HEK293T (cell line): ENCODE results near the gene GATAD2B.
"Not testable (repeated sequence)": the region's sequence is repeated elsewhere in the genome, so short reads cannot be mapped to it uniquely, and the experiment has no call there.

ENCODE experiments used
- CTCF ChIA-PET: fragments of 350-600 bp; formaldehyde crosslinking; extraction: SDS; loops from one replicate; lab custom pipeline; 2021; ENCODE audit warnings: antibody characterized with exemption, inconsistent platforms; lab: Yijun Ruan, JAX
- POLR2A ChIA-PET: fragments of 350-600 bp; formaldehyde crosslinking; extraction: SDS; loops from one replicate; lab custom pipeline; 2020; ENCODE audit warnings: antibody characterized with exemption, inconsistent platforms; lab: Yijun Ruan, JAX
- DNase-seq: peaks from one replicate; pipeline ENCODE4 v3.0.0; 2012; ENCODE audit warnings: mixed read lengths; ENCODE audit errors: extremely low spot score
- ARNT ChIP-seq: fragments of 450-650 bp; IDR thresholded peaks from 2 replicates; pipeline ENCODE4 v1.6.1; 2017; ENCODE audit warnings: mild to moderate bottlenecking
- BHLHE40 ChIP-seq: fragments of 450-650 bp; IDR thresholded peaks from 2 replicates; pipeline ENCODE4 v1.6.1; 2016; ENCODE audit warnings: mild to moderate bottlenecking, moderate library complexity, borderline replicate concordance
- CTBP1 ChIP-seq: fragments of 450-650 bp; IDR thresholded peaks from 2 replicates; pipeline ENCODE4 v1.6.1; 2016; ENCODE audit warnings: borderline replicate concordance
- ELF4 ChIP-seq: fragments of 450-650 bp; IDR thresholded peaks from 2 replicates; pipeline ENCODE4 v1.6.1; 2017; ENCODE audit warnings: antibody characterized with exemption
- FOXA1 ChIP-seq: fragments of 450-650 bp; IDR thresholded peaks from 2 replicates; pipeline ENCODE4 v1.6.1; 2016; ENCODE audit warnings: mild to moderate bottlenecking
- FOXK2 ChIP-seq: fragments of 450-650 bp; IDR thresholded peaks from 2 replicates; pipeline ENCODE4 v1.6.1; 2016; ENCODE audit warnings: mild to moderate bottlenecking
- FOXM1 ChIP-seq: fragments of 450-650 bp; IDR thresholded peaks from 2 replicates; pipeline ENCODE4 v1.6.1; 2017; ENCODE audit warnings: mild to moderate bottlenecking, borderline replicate concordance
- HDGF ChIP-seq: fragments of 450-650 bp; IDR thresholded peaks from 2 replicates; pipeline ENCODE4 v1.6.1; 2017; ENCODE audit warnings: antibody characterized with exemption, borderline replicate concordance
- L3MBTL2 ChIP-seq: fragments of 450-650 bp; conservative IDR thresholded peaks from 2 replicates; pipeline ENCODE4 v1.6.1; 2016; ENCODE audit warnings: mild to moderate bottlenecking
- LEF1 ChIP-seq: fragments of 450-650 bp; IDR thresholded peaks from 2 replicates; pipeline ENCODE4 v1.6.1; 2017; ENCODE audit warnings: mild to moderate bottlenecking, borderline replicate concordance
- NFRKB ChIP-seq: fragments of 450-650 bp; IDR thresholded peaks from 2 replicates; pipeline ENCODE4 v1.6.1; 2016; ENCODE audit warnings: mild to moderate bottlenecking, moderate library complexity
- SP1 ChIP-seq: fragments of 450-650 bp; IDR thresholded peaks from 2 replicates; pipeline ENCODE4 v1.6.1; 2017
- SUZ12 ChIP-seq: fragments of 450-650 bp; IDR thresholded peaks from 2 replicates; pipeline ENCODE4 v1.6.1; 2016; ENCODE audit warnings: mild to moderate bottlenecking
- TARDBP ChIP-seq: fragments of 450-650 bp; IDR thresholded peaks from 2 replicates; pipeline ENCODE4 v1.6.1; 2016
- ZNF384 ChIP-seq: fragments of 450-650 bp; IDR thresholded peaks from 2 replicates; pipeline ENCODE4 v1.6.1; 2016
- TF ChIP-seq, protein P1 (sequence below): fragments of 450-650 bp; IDR thresholded peaks from 2 replicates; pipeline ENCODE4 v1.6.1; 2016

The GATAD2B gene

GRCh38 chr1:153919876-153920852, 2.6 kb downstream of the GATAD2B start:
- ChIA-PET CTCF (interaction anchor here (0.8 to 1.0 kb wide), 3 partner anchors 9 to 94 kb away, joined by 3 to 4 read pairs (median 3); no protein-coding TSS in a partner anchor), POLR2A (interaction anchor here (1.1 to 5.4 kb wide), 5 partner anchors 38 to 99 kb away, joined by 3 to 45 read pairs (median 23); partner anchors contain the start of genes CREB3L4, RAB13 and SLC39A1)
- TF ChIP-seq, protein P1, sequence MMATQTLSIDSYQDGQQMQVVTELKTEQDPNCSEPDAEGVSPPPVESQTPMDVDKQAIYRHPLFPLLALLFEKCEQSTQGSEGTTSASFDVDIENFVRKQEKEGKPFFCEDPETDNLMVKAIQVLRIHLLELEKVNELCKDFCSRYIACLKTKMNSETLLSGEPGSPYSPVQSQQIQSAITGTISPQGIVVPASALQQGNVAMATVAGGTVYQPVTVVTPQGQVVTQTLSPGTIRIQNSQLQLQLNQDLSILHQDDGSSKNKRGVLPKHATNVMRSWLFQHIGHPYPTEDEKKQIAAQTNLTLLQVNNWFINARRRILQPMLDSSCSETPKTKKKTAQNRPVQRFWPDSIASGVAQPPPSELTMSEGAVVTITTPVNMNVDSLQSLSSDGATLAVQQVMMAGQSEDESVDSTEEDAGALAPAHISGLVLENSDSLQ, result peak; percentile 88
- no peak for TF ChIP-seq FOXA1
- peak; percentile 17 for DNase-seq

- DNase-seq, result no peak
- CTCF ChIA-PET, result no interaction called here
- POLR2A ChIA-PET, result interaction anchor here (0.8 kb wide), 1 partner anchor 51 kb away, joined by 3 read pairs; the partner anchor contains the start of gene CREB3L4
- TF ChIP-seq FOXK2, result no peak
- peak; percentile 27; the same call in 1 of the 2 replicates for TF ChIP-seq ZNF384
Observed at GRCh38 chr1:153916297-153916696, 6.5 kb downstream of the GATAD2B start.

GRCh38 chr1:153912349-153912748, 10.4 kb downstream of the GATAD2B start:
- POLR2A ChIA-PET, result interaction anchor here (0.7 to 1.8 kb wide), 2 partner anchors 10 to 11 kb away, joined by 6 to 8 read pairs; partner anchors contain the start of gene GATAD2B
- TF ChIP-seq, protein P1, result no peak
- no peak for DNase-seq
- CTCF ChIA-PET, result no interaction called here

- ChIA-PET CTCF (interaction anchor here (1.2 kb wide), 1 partner anchor 9 kb away, joined by 3 read pairs; no protein-coding TSS in a partner anchor), POLR2A (interaction anchor here (0.9 to 1.3 kb wide), 2 partner anchors 12 to 65 kb away, joined by 3 to 4 read pairs; partner anchors contain the start of gene GATAD2B)
- DNase-seq, result not testable (repeated sequence)
Observed at GRCh38 chr1:153910560-153910959, 12.2 kb downstream of the GATAD2B start.

DNA sequence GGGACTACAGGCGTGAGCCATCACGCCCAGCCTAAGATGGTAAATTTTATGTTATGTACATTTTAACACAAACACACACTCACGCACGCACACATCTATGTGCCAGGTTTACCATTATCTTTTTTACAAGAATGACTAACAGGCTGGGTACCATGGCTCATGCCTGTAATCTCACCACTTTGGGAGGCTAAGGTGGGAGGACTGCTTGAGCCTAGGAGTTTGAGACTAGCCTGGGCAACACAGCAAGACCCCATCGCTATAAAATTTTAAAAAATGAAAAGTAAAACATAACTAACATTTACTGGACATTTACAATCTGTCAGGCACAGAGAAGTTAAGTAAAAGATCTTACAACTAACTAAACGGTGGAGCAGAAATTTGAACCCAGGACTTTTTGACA, 14.7 kb downstream of the GATAD2B start:
- DNase-seq, result no peak
- TF ChIP-seq TARDBP, result no peak
- TF ChIP-seq LEF1, result no peak
- TF ChIP-seq NFRKB, result no peak
- TF ChIP-seq, protein P1, result no peak
- TF ChIP-seq SP1, result no peak
- TF ChIP-seq SUZ12, result no peak
- TF ChIP-seq ELF4, result no peak
- TF ChIP-seq FOXA1, result no peak
- no peak for TF ChIP-seq CTBP1
- ChIA-PET POLR2A (interaction anchor here (1.3 kb wide), 1 partner anchor 124 kb away, joined by 3 read pairs; no protein-coding TSS in a partner anchor), CTCF (no interaction called here)

DNA sequence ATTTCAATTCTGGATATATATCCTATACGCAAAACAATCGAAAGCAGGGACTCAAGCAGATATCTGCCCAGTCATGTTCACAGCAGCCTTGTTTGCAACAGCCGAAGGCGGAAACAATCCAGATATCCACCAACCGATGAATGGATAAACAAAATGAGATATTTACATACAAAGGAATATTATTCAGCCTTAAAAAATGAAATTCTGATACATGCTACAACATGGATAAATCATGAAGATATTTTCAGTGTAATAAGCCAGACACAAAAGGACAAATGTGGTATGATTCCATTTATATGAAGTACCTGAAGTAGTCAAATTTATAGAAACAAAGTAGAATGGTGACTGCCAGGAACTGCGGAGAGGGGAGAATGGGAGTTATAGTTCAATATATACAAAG, 15.6 kb downstream of the GATAD2B start:
- ChIA-PET POLR2A (no interaction called here), CTCF (no interaction called here)
- DNase-seq, result no peak
- TF ChIP-seq HDGF (no peak), FOXA1 (no peak), TARDBP (no peak), FOXM1 (no peak), FOXK2 (no peak), L3MBTL2 (no peak), SUZ12 (no peak), LEF1 (no peak), NFRKB (no peak), ELF4 (no peak), BHLHE40 (no peak), ZNF384 (no peak), ARNT (no peak), SP1 (no peak), CTBP1 (no peak)
- TF ChIP-seq, protein P1, result no peak
